H1 (cell line): ENCODE measurements around the gene DAAM1. TPM values are rescaled to one million over a fixed set of nuclear protein-coding genes. Genes with fewer than 3 reads are reported as not detected.

Source experiments
- CTCF ChIA-PET: fragments of 300-600 bp; sonication (Branson Sonifier 250); formaldehyde crosslinking; loops from one replicate; lab custom pipeline; 2021; ENCODE audit not compliant: partially characterized antibody; lab: Charles Lee
- POLR2A ChIA-PET: fragments of 300-600 bp; sonication (Branson Sonifier 250); formaldehyde crosslinking; loops from one replicate; lab custom pipeline; 2021; ENCODE audit warnings: inconsistent platforms; ENCODE audit not compliant: partially characterized antibody; lab: Charles Lee
- DNase-seq, 2 experiments: peaks; one replicate each; pipeline versions ENCODE4 v3.0.0 to v3.0.0-alpha.2; 2010 to 2022; ENCODE audit warnings: low spot score in 2 of 2, low read depth in 1 of 2, mixed read lengths in 1 of 2
- FAIRE-seq: peaks from 2 replicates; lab custom pipeline; 2011; peaks lifted over from hg19 to GRCh38; lab: Jason Lieb, UNC
- H2AFZ ChIP-seq: 2 replicates; pipeline ENCODE4 v1.8.1; 2012; ENCODE audit warnings: low read length, inconsistent platforms
- H2AK5ac ChIP-seq: 2 replicates; pipeline ENCODE4 v1.6.1; 2013; ENCODE audit warnings: low read depth, low read length
- H2BK120ac ChIP-seq: replicated peaks from 2 replicates; pipeline ENCODE3; 2013; ENCODE audit warnings: low read depth, low read length, inconsistent platforms
- H2BK12ac ChIP-seq: 2 replicates; pipeline ENCODE4 v1.6.1; 2013; ENCODE audit warnings: low read depth, low read length
- H2BK15ac ChIP-seq: 2 replicates; pipeline ENCODE4 v1.6.1; 2013; ENCODE audit warnings: low read length
- H2BK20ac ChIP-seq: 2 replicates; pipeline ENCODE4 v1.6.1; 2013; ENCODE audit warnings: low read length
- H2BK5ac ChIP-seq: 2 replicates; pipeline ENCODE4 v1.6.1; 2013; ENCODE audit warnings: low read depth, low read length
- H3K14ac ChIP-seq: 2 replicates; pipeline ENCODE4 v1.6.1; 2013; ENCODE audit warnings: inconsistent platforms; ENCODE audit not compliant: insufficient read length
- H3K18ac ChIP-seq: 2 replicates; pipeline ENCODE4 v1.6.1; 2013; ENCODE audit warnings: low read length; ENCODE audit errors: extremely low read depth
- H3K23ac ChIP-seq: 2 replicates; pipeline ENCODE4 v1.6.1; 2013; ENCODE audit warnings: inconsistent platforms; ENCODE audit not compliant: insufficient read length
- H3K23me2 ChIP-seq: 2 replicates; pipeline ENCODE4 v1.6.1; 2013; ENCODE audit warnings: low read depth, low read length
- H3K27ac ChIP-seq: 2 replicates; pipeline ENCODE4 v1.6.1; 2011; ENCODE audit warnings: low read depth, low read length, inconsistent platforms
- H3K27me3 ChIP-seq, 4 experiments: replicated peaks in 1 of 4; 1 replicate in 1 of 4; 2 replicates in 3 of 4; pipeline versions ENCODE4 v1.6.1 to v1.8.1; 2011 to 2013; ENCODE audit warnings: low read length in 3 of 4, mild to moderate bottlenecking in 3 of 4, inconsistent platforms in 2 of 4, mixed read lengths in 2 of 4, moderate library complexity in 1 of 4; ENCODE audit not compliant: control insufficient read depth in 3 of 4, insufficient read depth in 3 of 4; ENCODE audit errors: extremely low read depth in 1 of 4
- H3K36me3 ChIP-seq, 4 experiments: 2 replicates each; pipeline versions ENCODE4 v1.6.1 to v1.8.1; 2011 to 2013; ENCODE audit warnings: mild to moderate bottlenecking in 4 of 4, low read length in 3 of 4, moderate library complexity in 2 of 4, control low read depth in 1 of 4, inconsistent platforms in 1 of 4; ENCODE audit not compliant: insufficient read depth in 4 of 4, control insufficient read depth in 2 of 4
- H3K4ac ChIP-seq: replicated peaks from 2 replicates; pipeline ENCODE3; 2013; ENCODE audit warnings: low read length, low read depth, mixed read lengths, inconsistent platforms; ENCODE audit not compliant: insufficient read length
- H3K4me1 ChIP-seq, 4 experiments: replicated peaks in 1 of 4; 1 replicate in 1 of 4; 2 replicates in 3 of 4; pipeline versions ENCODE4 v1.6.1 to v1.8.1; 2011 to 2013; ENCODE audit warnings: low read length in 3 of 4, inconsistent platforms in 2 of 4, mixed read lengths in 1 of 4; ENCODE audit not compliant: insufficient read depth in 4 of 4, control insufficient read depth in 3 of 4
- H3K4me2 ChIP-seq, 2 experiments: 2 replicates each; pipeline versions ENCODE4 v1.6.1 to v1.8.1; 2011 to 2013; ENCODE audit warnings: low read depth in 2 of 2, low read length in 2 of 2, control low read depth in 1 of 2, inconsistent platforms in 1 of 2, mild to moderate bottlenecking in 1 of 2; ENCODE audit not compliant: insufficient read depth in 1 of 2
- H3K4me3 ChIP-seq, 4 experiments: fragments of 200-600, 300-600 bp in 1 of 4; sonication (generic), shearing (Covaris generic), sonication (Bioruptor Twin) in 1 of 4; 2 replicates each; pipeline versions ENCODE4 v1.5.1 to v1.8.1; 2011 to 2016; ENCODE audit warnings: low read length in 4 of 4, low read depth in 3 of 4, control low read depth in 2 of 4, inconsistent platforms in 2 of 4, mild to moderate bottlenecking in 2 of 4, mixed read lengths in 1 of 4, moderate library complexity in 1 of 4; ENCODE audit not compliant: insufficient read depth in 2 of 4; ENCODE audit errors: extremely low read depth in 1 of 4
- H3K56ac ChIP-seq: replicated peaks from 2 replicates; pipeline ENCODE3; 2013; ENCODE audit warnings: low read depth, mild to moderate bottlenecking, mixed read lengths, low read length, inconsistent platforms; ENCODE audit not compliant: insufficient read length
- H3K79me1 ChIP-seq: 2 replicates; pipeline ENCODE4 v1.6.1; 2013; ENCODE audit warnings: low read depth, low read length, control low read depth
- H3K79me2 ChIP-seq, 2 experiments: 2 replicates each; pipeline versions ENCODE4 v1.6.1 to v1.8.1; 2012 to 2013; ENCODE audit warnings: low read length in 2 of 2, mild to moderate bottlenecking in 2 of 2, inconsistent platforms in 1 of 2; ENCODE audit not compliant: insufficient read depth in 2 of 2, control insufficient read depth in 1 of 2
- H3K9ac ChIP-seq, 4 experiments: replicated peaks in 1 of 4; 1 replicate in 1 of 4; 2 replicates in 3 of 4; pipeline versions ENCODE4 v1.6.1 to v1.8.1; 2011 to 2013; ENCODE audit warnings: low read depth in 3 of 4, low read length in 3 of 4, control low read depth in 2 of 4, mild to moderate bottlenecking in 2 of 4, moderate library complexity in 2 of 4, inconsistent platforms in 1 of 4; ENCODE audit errors: extremely low read depth in 1 of 4
- H3K9me3 ChIP-seq, 2 experiments: 2 replicates each; pipeline versions ENCODE4 v1.6.1 to v1.8.1; 2012 to 2013; ENCODE audit warnings: mild to moderate bottlenecking in 2 of 2, moderate library complexity in 2 of 2, control low read depth in 1 of 2, inconsistent platforms in 1 of 2, low read depth in 1 of 2, low read length in 1 of 2, mixed read lengths in 1 of 2; ENCODE audit not compliant: insufficient read depth in 2 of 2
- H4K20me1 ChIP-seq, 2 experiments: replicated peaks in 1 of 2; 2 replicates each; pipeline versions ENCODE3 to v1.8.1; 2011 to 2013; ENCODE audit warnings: inconsistent platforms in 2 of 2, low read length in 2 of 2, mild to moderate bottlenecking in 1 of 2; ENCODE audit not compliant: insufficient read depth in 2 of 2, control insufficient read depth in 1 of 2
- H4K5ac ChIP-seq: 2 replicates; pipeline ENCODE4 v1.6.1; 2013; ENCODE audit warnings: low read length, low read depth, mixed read lengths, inconsistent platforms; ENCODE audit not compliant: insufficient read length
- H4K8ac ChIP-seq: 2 replicates; pipeline ENCODE4 v1.8.0; 2013; ENCODE audit warnings: mild to moderate bottlenecking, moderate library complexity, low read length, inconsistent platforms; ENCODE audit not compliant: insufficient read depth; ENCODE audit errors: extremely low read depth
- H4K91ac ChIP-seq: replicated peaks from 2 replicates; pipeline ENCODE3; 2013; ENCODE audit warnings: low read length, mixed read lengths, inconsistent platforms; ENCODE audit not compliant: insufficient read length
- CBX5 ChIP-seq: fragments of 300-800, 300-1000 bp; sonication (generic); IDR thresholded peaks from 2 replicates; pipeline ENCODE4 v1.7.1; 2016; ENCODE audit warnings: antibody characterized with exemption, low read length, low read depth
- JUND ChIP-seq: IDR thresholded peaks from 2 replicates; pipeline ENCODE4 v1.6.1; 2011; ENCODE audit warnings: mild to moderate bottlenecking, improper control_type of control experiment, low read length
- KDM1A ChIP-seq: fragments of 200-600, 300-600 bp; sonication (generic); IDR thresholded peaks from 2 replicates; pipeline ENCODE4 v1.7.1; 2016; ENCODE audit warnings: mild to moderate bottlenecking, low read length, borderline replicate concordance
- PHF8 ChIP-seq: fragments of 200-600 bp; sonication (generic); conservative IDR thresholded peaks from 2 replicates; pipeline ENCODE4 v1.7.1; 2012; ENCODE audit warnings: low read depth, mild to moderate bottlenecking, inconsistent platforms, low read length, moderate library complexity
- POLR2AphosphoS5 ChIP-seq: IDR thresholded peaks from 2 replicates; pipeline ENCODE4 v1.6.1; 2011; ENCODE audit warnings: low read depth, low read length
- RAD21 ChIP-seq, 2 experiments: IDR thresholded peaks in 1 of 2; conservative IDR thresholded peaks in 1 of 2; 2 replicates each; pipeline ENCODE4 v1.6.1; 2011; ENCODE audit warnings: low read depth in 2 of 2, low read length in 2 of 2, improper control_type of control experiment in 1 of 2, inconsistent platforms in 1 of 2, mild to moderate bottlenecking in 1 of 2, moderate library complexity in 1 of 2
- WGBS, 2 experiments: shearing (Covaris generic) in 1 of 2; methylation state at CpG; one replicate each; pipeline versions ENCODE4 v1.1.6 to v1.1.7; 2013 to 2015; ENCODE audit warnings: low lambda C conversion rate in 2 of 2, mixed read lengths in 2 of 2, inconsistent platforms in 1 of 2, low coverage in 1 of 2, missing lambda C conversion rate in 1 of 2; ENCODE audit not compliant: insufficient replicate concordance in 2 of 2, insufficient coverage in 1 of 2, insufficient read length in 1 of 2; ENCODE audit errors: extremely low coverage in 1 of 2, missing lambda C conversion rate in 1 of 2; 5-methylcytosine and 5-hydroxymethylcytosine counted together
- polyA plus RNA-seq, 7 experiments: library from polyadenylated mRNA; depleted of rRNA in 3 of 7; stranded (reverse) in 5 of 7; unstranded in 2 of 7; fragments of >200 nt in 5 of 7; fragments of 200-250 nt in 2 of 7; gene quantifications; 1 replicate in 5 of 7; 2 replicates in 1 of 7; 4 replicates in 1 of 7; pipeline versions ENCODE4 v1.2.1 to v1.2.3, GENCODE V29; 2011 to 2013; ENCODE audit warnings: missing spikeins in 2 of 7, mixed read lengths in 2 of 7
- total RNA-seq: library from RNA; stranded (reverse); fragmentation: NEBNext Ultra II Directional; extraction: Animal tissue kit (Norgen Biotek cat#: 25700); gene quantifications from 2 replicates; pipeline ENCODE4 v1.2.1, GENCODE V29; 2021
- TF ChIP-seq, protein P1 (sequence below): IDR thresholded peaks from 2 replicates; pipeline ENCODE4 v1.6.1; 2012; ENCODE audit warnings: low read length, inconsistent platforms

The DAAM1 gene
- total and polyA plus RNA-seq, 2 of the 8 experiments (the other 6 are each of a cell fraction or from before 2014, with no cell fraction given): 5.0 to 44.9 TPM

DNA sequence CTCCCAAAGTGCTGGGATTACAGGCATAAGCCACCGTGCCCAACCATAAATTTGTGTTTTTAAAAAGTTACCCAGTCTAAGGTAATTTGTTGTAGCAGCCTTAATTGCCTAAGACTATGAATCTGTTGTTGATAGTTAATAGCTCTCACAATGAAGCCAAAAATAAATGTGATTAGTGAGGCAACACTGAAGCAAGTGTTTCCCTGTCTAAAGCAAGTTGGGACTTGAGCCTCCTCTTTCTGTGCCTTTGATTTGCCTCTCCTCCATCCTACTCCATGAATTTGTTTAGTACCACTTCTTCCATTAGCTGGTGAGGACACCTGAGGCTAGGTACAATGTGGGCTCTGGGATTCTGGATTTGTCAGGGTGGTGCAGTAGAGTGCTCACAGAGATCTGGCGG lies 36.8 kb downstream of the DAAM1 start:
- Histone ChIP-seq H3K18ac (no peak overlapping the region), H3K4me1 (peaks cover 0 to 7% (median 5%) of the 10 kb centered on the region in 4 experiments; a peak in 3 of 7 replicates), H2BK120ac (no peak overlapping the region), H3K23ac (no peak overlapping the region), H3K27me3 (no peaks in the 10 kb centered on the region), H3K4ac (no peak overlapping the region), H3K4me3 (no peak overlapping the region), H2BK12ac (no peak overlapping the region), H2BK20ac (no peak overlapping the region), H3K9me3 (no peaks in the 10 kb centered on the region), H2BK15ac (no peak overlapping the region), H2BK5ac (no peak overlapping the region), H4K5ac (no peak overlapping the region), H4K8ac (no peak overlapping the region), H4K20me1 (peaks cover 0 to 2% of the 10 kb centered on the region in 2 experiments), H3K56ac (no peak overlapping the region), H2AFZ (no peak overlapping the region), H3K27ac (no peak overlapping the region), H2AK5ac (no peak overlapping the region), H3K23me2 (no peaks in the 10 kb centered on the region), H3K14ac (no peak overlapping the region), H3K36me3 (no peaks in the 10 kb centered on the region), H3K9ac (no peak overlapping the region), H4K91ac (no peak overlapping the region), H3K79me2 (peaks cover 3 to 23% of the 10 kb centered on the region in 2 experiments; a peak in 1 of 4 replicates), H3K4me2 (no peak overlapping the region), H3K79me1 (no peaks in the 10 kb centered on the region; the same call in 1 of the 2 replicates)
- DNase-seq (no peak), FAIRE-seq (no peak)
- ChIA-PET CTCF (no interaction called here), POLR2A (no interaction called here)
- 94% methylated on average over 2 of the region's 2 CpGs; no CpG with 5 or more reads in 1 of the 2 experiments for WGBS, 2 experiments
- TF ChIP-seq, protein P1, sequence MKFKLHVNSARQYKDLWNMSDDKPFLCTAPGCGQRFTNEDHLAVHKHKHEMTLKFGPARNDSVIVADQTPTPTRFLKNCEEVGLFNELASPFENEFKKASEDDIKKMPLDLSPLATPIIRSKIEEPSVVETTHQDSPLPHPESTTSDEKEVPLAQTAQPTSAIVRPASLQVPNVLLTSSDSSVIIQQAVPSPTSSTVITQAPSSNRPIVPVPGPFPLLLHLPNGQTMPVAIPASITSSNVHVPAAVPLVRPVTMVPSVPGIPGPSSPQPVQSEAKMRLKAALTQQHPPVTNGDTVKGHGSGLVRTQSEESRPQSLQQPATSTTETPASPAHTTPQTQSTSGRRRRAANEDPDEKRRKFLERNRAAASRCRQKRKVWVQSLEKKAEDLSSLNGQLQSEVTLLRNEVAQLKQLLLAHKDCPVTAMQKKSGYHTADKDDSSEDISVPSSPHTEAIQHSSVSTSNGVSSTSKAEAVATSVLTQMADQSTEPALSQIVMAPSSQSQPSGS: no peak
- TF ChIP-seq PHF8 (no peak), JUND (no peak), POLR2AphosphoS5 (no peak), CBX5 (no peak), RAD21 (IDR thresholded peaks at IDR 0.05 in 1 of 2, conservative IDR thresholded peaks at IDR 0.05 in 1 of 2; ENCODE audit: low read depth in 2 of 2, low read length in 2 of 2) (no peak), KDM1A (no peak)
